A673 (cell line): ENCODE results near the gene AMDHD1.

Experiments
- EZH2 ChIP-seq: fragments of 200-600 bp; sonication (generic); IDR thresholded peaks from 2 replicates; pipeline ENCODE4 v1.6.1; 2017; ENCODE audit warnings: borderline replicate concordance, low read depth, mild to moderate bottlenecking, mixed read lengths, antibody characterized with exemption, low read length; ENCODE audit not compliant: poor library complexity, severe bottlenecking
- TF ChIP-seq, protein P1 (sequence below): fragments of 300-800, 200-600 bp; sonication (generic); conservative IDR thresholded peaks from 2 replicates; pipeline ENCODE4 v1.5.1; 2017; ENCODE audit warnings: low read depth, mild to moderate bottlenecking, antibody characterized with exemption, low read length, moderate library complexity, mixed read lengths

DNA sequence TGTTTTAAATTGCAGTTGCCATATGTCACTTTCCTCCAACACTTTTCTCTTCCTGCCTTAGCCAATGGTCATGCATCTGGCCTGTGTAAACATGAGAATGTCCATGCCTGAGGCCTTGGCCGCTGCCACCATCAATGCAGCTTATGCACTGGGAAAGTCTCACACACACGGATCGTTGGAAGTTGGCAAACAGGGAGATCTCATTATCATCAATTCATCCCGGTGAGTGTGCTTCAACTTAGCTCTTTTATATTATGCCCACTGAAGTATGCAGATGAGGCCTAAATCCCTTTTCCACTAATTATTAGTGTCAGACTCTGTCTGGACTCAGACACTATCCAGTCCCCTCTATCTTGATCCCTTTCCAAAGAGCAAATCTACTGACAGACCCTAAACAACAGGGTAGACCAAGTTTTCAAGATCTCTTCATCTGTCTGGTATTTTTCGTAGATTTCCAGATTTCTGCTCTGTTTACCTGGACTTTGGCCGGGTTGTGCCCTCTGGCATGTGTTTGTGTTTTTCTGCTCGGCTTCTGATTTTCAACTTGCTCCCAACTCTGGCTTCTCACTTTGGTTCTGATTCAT is 23.2 kb downstream of the AMDHD1 start:
- TF ChIP-seq, protein P1, sequence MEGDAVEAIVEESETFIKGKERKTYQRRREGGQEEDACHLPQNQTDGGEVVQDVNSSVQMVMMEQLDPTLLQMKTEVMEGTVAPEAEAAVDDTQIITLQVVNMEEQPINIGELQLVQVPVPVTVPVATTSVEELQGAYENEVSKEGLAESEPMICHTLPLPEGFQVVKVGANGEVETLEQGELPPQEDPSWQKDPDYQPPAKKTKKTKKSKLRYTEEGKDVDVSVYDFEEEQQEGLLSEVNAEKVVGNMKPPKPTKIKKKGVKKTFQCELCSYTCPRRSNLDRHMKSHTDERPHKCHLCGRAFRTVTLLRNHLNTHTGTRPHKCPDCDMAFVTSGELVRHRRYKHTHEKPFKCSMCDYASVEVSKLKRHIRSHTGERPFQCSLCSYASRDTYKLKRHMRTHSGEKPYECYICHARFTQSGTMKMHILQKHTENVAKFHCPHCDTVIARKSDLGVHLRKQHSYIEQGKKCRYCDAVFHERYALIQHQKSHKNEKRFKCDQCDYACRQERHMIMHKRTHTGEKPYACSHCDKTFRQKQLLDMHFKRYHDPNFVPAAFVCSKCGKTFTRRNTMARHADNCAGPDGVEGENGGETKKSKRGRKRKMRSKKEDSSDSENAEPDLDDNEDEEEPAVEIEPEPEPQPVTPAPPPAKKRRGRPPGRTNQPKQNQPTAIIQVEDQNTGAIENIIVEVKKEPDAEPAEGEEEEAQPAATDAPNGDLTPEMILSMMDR, result no peak
- no peak for TF ChIP-seq EZH2
